Testis (tissue), 2 donors: ENCODE results near the gene LRMDA.

Experiments used
- POLR2A ChIP-seq: fragments of 450-650 bp; IDR thresholded peaks from one replicate; pipeline ENCODE4 v1.6.1; 2017; ENCODE audit warnings: antibody characterized with exemption, mild to moderate bottlenecking, moderate library complexity
- TF ChIP-seq, protein P1 (sequence below), 3 experiments: fragments of 450-650 bp in 2 of 3; fragments of 200-600 bp in 1 of 3; sonication (generic) in 1 of 3; IDR thresholded peaks; one replicate each; pipeline ENCODE4 v1.5.1; 2016 to 2019; ENCODE audit warnings: antibody characterized with exemption in 3 of 3, mild to moderate bottlenecking in 2 of 3, moderate library complexity in 1 of 3

DNA sequence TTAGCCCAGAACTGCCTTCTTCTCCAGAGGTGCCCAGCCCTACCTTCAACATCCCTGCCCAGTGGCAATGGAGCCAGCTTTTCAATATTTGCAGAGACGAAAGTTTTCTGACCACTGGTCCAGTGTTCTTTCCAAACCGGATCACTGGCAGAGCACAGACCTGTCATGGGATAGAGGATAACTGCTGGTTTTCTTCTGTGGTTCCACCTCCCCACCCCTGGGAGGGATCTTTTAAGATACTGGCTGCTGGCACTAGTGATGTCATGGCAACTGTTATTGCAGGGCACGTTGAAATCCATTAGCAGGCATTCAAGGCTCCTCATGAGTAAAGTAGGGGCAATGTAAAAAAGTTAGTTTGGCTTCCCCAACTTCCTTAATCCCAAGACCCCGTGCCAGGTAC is 387.1 kb downstream of the LRMDA start:
- TF ChIP-seq, protein P1, sequence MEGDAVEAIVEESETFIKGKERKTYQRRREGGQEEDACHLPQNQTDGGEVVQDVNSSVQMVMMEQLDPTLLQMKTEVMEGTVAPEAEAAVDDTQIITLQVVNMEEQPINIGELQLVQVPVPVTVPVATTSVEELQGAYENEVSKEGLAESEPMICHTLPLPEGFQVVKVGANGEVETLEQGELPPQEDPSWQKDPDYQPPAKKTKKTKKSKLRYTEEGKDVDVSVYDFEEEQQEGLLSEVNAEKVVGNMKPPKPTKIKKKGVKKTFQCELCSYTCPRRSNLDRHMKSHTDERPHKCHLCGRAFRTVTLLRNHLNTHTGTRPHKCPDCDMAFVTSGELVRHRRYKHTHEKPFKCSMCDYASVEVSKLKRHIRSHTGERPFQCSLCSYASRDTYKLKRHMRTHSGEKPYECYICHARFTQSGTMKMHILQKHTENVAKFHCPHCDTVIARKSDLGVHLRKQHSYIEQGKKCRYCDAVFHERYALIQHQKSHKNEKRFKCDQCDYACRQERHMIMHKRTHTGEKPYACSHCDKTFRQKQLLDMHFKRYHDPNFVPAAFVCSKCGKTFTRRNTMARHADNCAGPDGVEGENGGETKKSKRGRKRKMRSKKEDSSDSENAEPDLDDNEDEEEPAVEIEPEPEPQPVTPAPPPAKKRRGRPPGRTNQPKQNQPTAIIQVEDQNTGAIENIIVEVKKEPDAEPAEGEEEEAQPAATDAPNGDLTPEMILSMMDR (IDR thresholded peaks at IDR 0.05) = no peak
- TF ChIP-seq POLR2A = no peak
